ENCODE results near the gene WDR90.

Gene WDR90

GRCh38 chr16:624526-625070 lies 24.6 kb upstream of the WDR90 start:
- TF ChIP-seq CTCF (IDR thresholded peaks at IDR 0.05), result no peak
- Mint-ChIP-seq H3K36me3 (ENCODE audit: low read depth) (peaks cover 11% of the 10 kb centered on the region), H3K4me1 (peaks cover 76% of the 10 kb centered on the region), H3K27me3 (ENCODE audit: low read depth, poor library complexity) (peaks cover 3% of the 10 kb centered on the region), H3K9me3 (no peaks in the 10 kb centered on the region), H3K4me3 (peak overlapping the region; percentile 57), H3K27ac (peak overlapping the region; percentile 98)
- no peak for DNase-seq

- Mint-ChIP-seq H3K4me3 (no peak overlapping the region), H3K36me3 (ENCODE audit: low read depth) (peaks cover 11% of the 10 kb centered on the region), H3K27ac (no peak overlapping the region), H3K9me3 (no peaks in the 10 kb centered on the region), H3K27me3 (ENCODE audit: low read depth, poor library complexity) (peaks cover 3% of the 10 kb centered on the region), H3K4me1 (peaks cover 81% of the 10 kb centered on the region)
- no peak for DNase-seq
- TF ChIP-seq CTCF (IDR thresholded peaks at IDR 0.05), result no peak
Observed at GRCh38 chr16:625117-625976, 23.8 kb upstream of the WDR90 start.

DNA sequence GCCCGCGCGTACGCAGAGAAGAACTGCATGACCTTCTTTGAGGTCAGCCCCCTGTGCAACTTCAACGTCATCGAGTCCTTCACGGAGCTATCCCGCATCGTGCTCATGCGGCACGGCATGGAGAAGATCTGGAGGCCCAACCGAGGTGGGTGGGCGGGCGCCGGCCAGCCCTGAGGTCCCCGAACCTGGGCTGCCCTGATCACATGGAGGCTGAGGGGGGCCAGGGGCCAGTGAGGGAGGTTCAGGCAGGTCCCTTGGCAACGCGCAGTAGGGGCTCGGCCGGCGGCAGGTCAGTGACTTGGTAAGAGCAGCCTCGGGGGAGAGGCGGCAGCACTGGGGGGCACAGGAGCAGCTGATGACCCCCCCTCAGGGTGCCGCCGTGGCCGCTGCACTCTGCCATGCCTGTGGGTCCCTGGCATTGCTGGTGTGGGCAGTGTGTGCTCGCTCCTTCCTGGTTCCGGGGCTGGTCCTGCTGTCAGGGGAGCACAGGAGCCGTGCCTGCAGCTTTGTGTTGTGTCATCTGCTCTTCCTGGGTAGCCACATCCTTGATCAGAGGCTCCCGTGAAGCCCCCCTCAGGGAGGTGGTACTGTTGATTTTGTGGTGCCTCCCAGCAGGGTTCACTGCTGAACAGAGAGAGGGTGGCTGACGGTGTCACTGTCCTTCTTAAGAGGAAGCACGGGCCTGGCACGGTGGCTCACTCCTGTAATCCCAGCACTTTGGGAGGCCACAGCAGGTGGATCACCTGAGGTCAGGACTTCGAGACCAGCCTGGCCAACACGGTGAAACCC lies 23.0 kb upstream of the WDR90 start:
- TF ChIP-seq CTCF (IDR thresholded peaks at IDR 0.05), result no peak
- no peak overlapping the region for H3K4me3 Mint-ChIP-seq
- H3K4me1 Mint-ChIP-seq, result peaks cover 78% of the 10 kb centered on the region
- no peak for DNase-seq
- H3K36me3 Mint-ChIP-seq (ENCODE audit: low read depth), result peaks cover 11% of the 10 kb centered on the region
- peaks cover 3% of the 10 kb centered on the region for H3K27me3 Mint-ChIP-seq (ENCODE audit: low read depth, poor library complexity)
- H3K27ac Mint-ChIP-seq, result peak overlapping the region; percentile 77
- H3K9me3 Mint-ChIP-seq, result no peaks in the 10 kb centered on the region

DNA sequence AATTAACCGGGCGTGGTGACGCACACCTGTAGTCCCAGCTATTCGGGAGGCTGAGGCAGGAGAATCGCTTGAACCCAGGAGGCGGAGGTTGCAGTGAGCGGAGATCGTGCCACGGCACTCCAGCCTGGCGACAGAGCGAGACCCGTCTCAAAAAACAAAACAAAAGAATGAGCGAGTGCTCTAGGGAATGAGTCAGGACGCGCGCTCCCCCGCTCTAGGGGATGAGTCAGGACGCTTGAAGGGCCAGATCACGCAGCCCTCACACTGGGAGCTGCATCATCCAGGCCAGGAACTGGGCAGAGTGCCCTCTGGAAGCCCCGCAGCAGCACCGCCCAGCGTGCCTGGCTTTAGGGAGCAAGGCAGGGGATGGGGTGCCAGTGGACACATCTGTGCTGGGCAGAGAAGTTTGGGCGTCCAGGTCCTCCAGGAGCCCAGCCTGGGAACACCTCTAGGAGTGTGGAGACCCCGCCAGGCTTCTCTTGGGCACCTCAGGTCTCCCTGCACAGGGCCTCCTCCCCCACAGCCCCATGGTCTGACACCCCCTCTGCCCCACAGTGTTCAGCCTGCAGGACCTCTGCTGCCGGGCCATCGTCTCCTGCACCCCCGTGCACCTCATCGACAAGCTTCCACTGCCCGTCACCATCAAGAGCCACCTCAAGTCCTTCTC lies 22.2 kb upstream of the WDR90 start:
- Mint-ChIP-seq H3K4me1 (peaks cover 70% of the 10 kb centered on the region), H3K36me3 (ENCODE audit: low read depth) (peaks cover 11% of the 10 kb centered on the region), H3K4me3 (no peak overlapping the region), H3K27me3 (ENCODE audit: low read depth, poor library complexity) (peaks cover 3% of the 10 kb centered on the region), H3K27ac (peak overlapping the region; percentile 77), H3K9me3 (no peaks in the 10 kb centered on the region)
- no peak for TF ChIP-seq CTCF (IDR thresholded peaks at IDR 0.05)
- DNase-seq, result no peak

- H3K4me3 Mint-ChIP-seq, result peak overlapping the region; percentile 54
- no peak for TF ChIP-seq CTCF (IDR thresholded peaks at IDR 0.05)
- peaks cover 3% of the 10 kb centered on the region for H3K27me3 Mint-ChIP-seq (ENCODE audit: low read depth, poor library complexity)
- H3K36me3 Mint-ChIP-seq (ENCODE audit: low read depth), result peaks cover 11% of the 10 kb centered on the region
- no peak for DNase-seq
- no peaks in the 10 kb centered on the region for H3K9me3 Mint-ChIP-seq
- peak overlapping the region; percentile 64 for H3K27ac Mint-ChIP-seq
- H3K4me1 Mint-ChIP-seq, result peaks cover 63% of the 10 kb centered on the region
Observed at GRCh38 chr16:627454-628239, 21.5 kb upstream of the WDR90 start.

All from nephron progenitor cell (in vitro differentiated cells).